Natural killer cell (primary cell): Measurements from ENCODE around the gene DOCK10. TPM values are rescaled to one million over a fixed set of nuclear protein-coding genes. Genes with fewer than 3 reads are reported as not detected.

Experiments
- ATAC-seq, 3 donors: fragments of 150-1000 bp in 2 of 3; fragments of 200-7000 bp in 1 of 3; cut with Tn5 transposase; 1 replicate in 1 of 3; 2 replicates in 2 of 3; pipeline ENCODE4 v1.10.0; 2021; ENCODE audit warnings: mild to moderate bottlenecking in 2 of 3, moderate library complexity in 2 of 3
- DNase-seq, 2 donors: peaks; one replicate each; pipeline versions ENCODE4 v3.0.0 to v3.0.0-alpha.2; 2013 to 2021; ENCODE audit warnings: mixed read lengths in 1 of 2
- H3K27ac ChIP-seq: one replicate; pipeline ENCODE4 v1.5.1; 2013; ENCODE audit warnings: mild to moderate bottlenecking, low read length
- H3K27me3 ChIP-seq: one replicate; pipeline ENCODE4 v1.6.1; 2013; ENCODE audit warnings: low read length; ENCODE audit not compliant: control insufficient read depth, insufficient read depth
- H3K36me3 ChIP-seq: one replicate; pipeline ENCODE4 v1.6.1; 2013; ENCODE audit warnings: low read length; ENCODE audit not compliant: control insufficient read depth, insufficient read depth
- H3K4me1 ChIP-seq: one replicate; pipeline ENCODE4 v1.6.1; 2013; ENCODE audit warnings: low read length; ENCODE audit not compliant: control insufficient read depth, insufficient read depth
- H3K4me3 ChIP-seq: one replicate; pipeline ENCODE4 v1.5.1; 2013; ENCODE audit warnings: low read length
- H3K9me3 ChIP-seq: one replicate; pipeline ENCODE4 v1.6.1; 2013; ENCODE audit warnings: low read length; ENCODE audit not compliant: control insufficient read depth, insufficient read depth
- H3K27ac Mint-ChIP-seq, 2 donors: one replicate each; pipeline ENCODE4 v1.8.0; 2022; ENCODE audit warnings: mild to moderate bottlenecking in 2 of 2, mixed read lengths in 2 of 2, moderate library complexity in 1 of 2
- H3K27me3 Mint-ChIP-seq, 2 donors: one replicate each; pipeline ENCODE4 v1.8.0; 2022; ENCODE audit warnings: low read depth in 2 of 2, mixed read lengths in 2 of 2
- H3K36me3 Mint-ChIP-seq: one replicate; pipeline ENCODE4 v1.8.0; 2022; ENCODE audit warnings: mixed read lengths
- H3K4me1 Mint-ChIP-seq, 2 donors: one replicate each; pipeline ENCODE4 v1.8.0; 2022; ENCODE audit warnings: mixed read lengths in 2 of 2
- H3K4me3 Mint-ChIP-seq: one replicate; pipeline ENCODE4 v1.8.0; 2022; ENCODE audit warnings: mild to moderate bottlenecking, moderate library complexity, mixed read lengths
- H3K9me3 Mint-ChIP-seq, 2 donors: one replicate each; pipeline ENCODE4 v1.8.0; 2022; ENCODE audit warnings: mixed read lengths in 2 of 2
- CTCF ChIP-seq: fragments of 200-600 bp; IDR thresholded peaks from one replicate; pipeline ENCODE4 v1.8.0; 2022; ENCODE audit warnings: antibody characterized with exemption
- WGBS: methylation state at CpG from one replicate; pipeline ENCODE4 v1.1.7; 2013; ENCODE audit warnings: missing lambda C conversion rate; ENCODE audit not compliant: insufficient coverage; 5-methylcytosine and 5-hydroxymethylcytosine counted together
- intact Hi-C: fragments of 100-400 bp; cut with micrococcal nuclease; formaldehyde crosslinking; loops from one replicate; pipeline ENCODE4 v1.14.2; 2022
- total RNA-seq, 4 donors: library from RNA; stranded (reverse); fragments of 120-200 nt in 1 of 4; gene quantifications; one replicate each; pipeline versions ENCODE4 v1.2.3 to v1.2.4, GENCODE V29; 2013 to 2022

DOCK10 gene
- total RNA-seq, 3 donors from 2014 or later (not counting 1 experiment from before 2014, with no cell fraction given) = 181 to 213 (median 182) TPM

DNA sequence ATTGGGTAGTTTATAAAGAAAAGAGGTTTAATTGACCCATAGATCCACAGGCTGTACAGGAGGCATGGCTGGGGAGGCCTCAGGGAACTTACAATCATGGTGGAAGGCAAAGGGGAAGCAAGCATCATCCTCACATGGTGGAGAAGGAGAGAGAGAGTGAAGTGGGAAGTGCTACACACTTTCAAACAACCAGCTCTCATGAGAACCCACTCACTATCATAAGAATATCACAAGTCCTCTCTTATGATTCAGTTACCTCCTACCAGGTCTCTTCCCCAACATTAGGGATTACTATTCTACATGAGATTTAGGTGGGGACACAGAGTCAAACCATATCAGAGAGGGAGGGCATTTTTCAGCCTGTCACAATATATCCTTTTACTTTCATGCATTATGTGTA is 22.7 kb upstream of the DOCK10 start:
- no peak overlapping the region for H3K4me3 Mint-ChIP-seq
- Histone ChIP-seq H3K4me3 (no peak overlapping the region), H3K9me3 (peaks cover 8% of the 10 kb centered on the region), H3K4me1 (peaks cover 7% of the 10 kb centered on the region), H3K27me3 (no peaks in the 10 kb centered on the region), H3K36me3 (no peaks in the 10 kb centered on the region), H3K27ac (no peak overlapping the region)
- intact Hi-C loops = no loop called here
- no peaks in the 10 kb centered on the region for H3K27me3 Mint-ChIP-seq
- DNase-seq = no peak
- H3K27ac Mint-ChIP-seq = peak overlapping the region; percentile 5 to 10
- peaks cover 2 to 3% of the 10 kb centered on the region in 2 donors for H3K9me3 Mint-ChIP-seq
- TF ChIP-seq CTCF = no peak
- ATAC-seq = no peak
- H3K4me1 Mint-ChIP-seq = peaks cover 10 to 16% of the 10 kb centered on the region in 2 donors
- no peaks in the 10 kb centered on the region for H3K36me3 Mint-ChIP-seq

DNA sequence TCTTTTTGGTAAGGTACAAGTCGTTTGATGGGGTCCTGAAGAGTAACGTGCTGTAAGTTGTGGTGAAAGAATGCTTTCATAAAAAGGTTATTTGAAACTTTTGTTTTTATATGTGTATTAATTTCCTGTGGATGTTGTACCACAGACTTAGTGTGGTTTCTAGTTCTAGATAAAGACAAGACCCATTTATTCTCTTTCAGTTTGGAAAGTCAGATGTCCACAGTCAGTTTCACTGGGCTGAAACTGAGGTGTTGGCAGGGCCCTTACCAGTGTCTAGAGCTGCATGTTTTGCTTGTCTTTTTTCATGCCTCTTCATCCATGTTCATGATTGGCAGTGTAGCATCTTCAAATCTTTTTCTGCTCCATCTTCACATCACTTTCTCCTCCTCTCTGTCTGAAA is 22.1 kb upstream of the DOCK10 start:
- DNase-seq = peak in 1 of 2 donors; percentile 18
- Histone ChIP-seq H3K9me3 (peaks cover 8% of the 10 kb centered on the region), H3K27ac (peak overlapping the region; percentile 21), H3K36me3 (no peaks in the 10 kb centered on the region), H3K4me1 (peaks cover 7% of the 10 kb centered on the region), H3K27me3 (no peaks in the 10 kb centered on the region), H3K4me3 (no peak overlapping the region)
- Mint-ChIP-seq H3K9me3 (peaks cover 2 to 3% of the 10 kb centered on the region in 2 donors), H3K4me1 (peaks cover 10 to 16% of the 10 kb centered on the region in 2 donors), H3K36me3 (no peaks in the 10 kb centered on the region), H3K27ac (peak overlapping the region; percentile 5 to 10), H3K4me3 (no peak overlapping the region), H3K27me3 (no peaks in the 10 kb centered on the region)
- ATAC-seq = peak in 2 of 3 donors; percentile 56 to 58
- no peak for TF ChIP-seq CTCF
- intact Hi-C loops = no loop called here
- WGBS = 5% methylated on average over 2 of the region's 2 CpGs

- Mint-ChIP-seq H3K4me1 (peaks cover 33 to 39% of the 10 kb centered on the region in 2 donors), H3K36me3 (no peaks in the 10 kb centered on the region), H3K27me3 (no peaks in the 10 kb centered on the region), H3K27ac (peak overlapping the region in 1 of 2 donors; percentile 27), H3K9me3 (no peaks in the 10 kb centered on the region), H3K4me3 (peak overlapping the region; percentile 25)
- H3K27ac ChIP-seq = peak overlapping the region; percentile 45
- TF ChIP-seq CTCF = no peak
- peak; percentile 75 to 84 (median 76) for ATAC-seq
- DNase-seq = peak in 1 of 2 donors; percentile 43
- H3K9me3 ChIP-seq = no peaks in the 10 kb centered on the region
- WGBS = 100% methylated on average over 1 of the region's 2 CpGs
- H3K4me1 ChIP-seq = peaks cover 30% of the 10 kb centered on the region
- no peaks in the 10 kb centered on the region for H3K27me3 ChIP-seq
- intact Hi-C loops = no loop called here
- H3K4me3 ChIP-seq = no peak overlapping the region
- no peaks in the 10 kb centered on the region for H3K36me3 ChIP-seq
These were observed 14.2 kb upstream of the DOCK10 start for GRCh38 chr2:225056330-225057073.

GRCh38 chr2:225055714-225056113 is 13.4 kb upstream of the DOCK10 start:
- no peaks in the 10 kb centered on the region for H3K27me3 ChIP-seq
- no peaks in the 10 kb centered on the region for H3K9me3 Mint-ChIP-seq
- no peaks in the 10 kb centered on the region for H3K36me3 ChIP-seq
- peaks cover 39 to 43% of the 10 kb centered on the region in 2 donors for H3K4me1 Mint-ChIP-seq
- no peaks in the 10 kb centered on the region for H3K27me3 Mint-ChIP-seq
- ATAC-seq (no peak), DNase-seq (no peak)
- peaks cover 30% of the 10 kb centered on the region for H3K4me1 ChIP-seq
- no peak overlapping the region for H3K27ac ChIP-seq
- peak overlapping the region in 1 of 2 donors; percentile 27 for H3K27ac Mint-ChIP-seq
- no peak overlapping the region for H3K4me3 ChIP-seq
- intact Hi-C loops = no loop called here
- WGBS = 100% methylated on average over 1 of the region's 1 CpG
- H3K36me3 Mint-ChIP-seq = no peaks in the 10 kb centered on the region
- TF ChIP-seq CTCF = no peak
- H3K9me3 ChIP-seq = no peaks in the 10 kb centered on the region
- H3K4me3 Mint-ChIP-seq = no peak overlapping the region
